IPS-18c (cell line): ENCODE data around the gene ZXDA.

Source experiments
- H3K4me3 ChIP-seq: 2 replicates; pipeline ENCODE4 v1.7.0; 2013; ENCODE audit warnings: low read depth, mild to moderate bottlenecking, low read length, moderate library complexity; ENCODE audit not compliant: insufficient read depth
- H3K9me3 ChIP-seq: one replicate; pipeline ENCODE4 v1.6.1; 2013; ENCODE audit warnings: mild to moderate bottlenecking, low read length, moderate library complexity; ENCODE audit not compliant: control insufficient read depth, insufficient read depth

Gene ZXDA

DNA sequence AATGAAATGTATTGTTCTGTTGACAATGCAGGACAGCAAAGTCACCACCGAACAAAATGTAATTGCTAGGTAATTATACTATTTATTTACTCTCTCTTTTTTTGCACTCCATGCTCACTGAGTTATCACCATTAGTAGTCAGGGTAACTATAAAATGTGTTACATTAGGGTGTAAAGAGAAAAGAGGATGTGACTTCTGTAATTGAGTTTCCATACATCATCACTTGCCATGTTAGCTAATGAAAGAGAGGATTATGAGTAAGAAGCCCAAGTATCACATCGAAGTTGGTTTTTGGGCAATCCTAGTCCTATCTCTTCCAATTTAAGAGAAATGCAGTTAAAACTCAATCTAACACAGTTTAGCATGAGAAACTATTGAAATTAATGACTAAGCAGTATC is 7.6 kb downstream of the ZXDA start:
- no peaks in the 10 kb centered on the region for H3K9me3 ChIP-seq
- H3K4me3 ChIP-seq: no peak overlapping the region

DNA sequence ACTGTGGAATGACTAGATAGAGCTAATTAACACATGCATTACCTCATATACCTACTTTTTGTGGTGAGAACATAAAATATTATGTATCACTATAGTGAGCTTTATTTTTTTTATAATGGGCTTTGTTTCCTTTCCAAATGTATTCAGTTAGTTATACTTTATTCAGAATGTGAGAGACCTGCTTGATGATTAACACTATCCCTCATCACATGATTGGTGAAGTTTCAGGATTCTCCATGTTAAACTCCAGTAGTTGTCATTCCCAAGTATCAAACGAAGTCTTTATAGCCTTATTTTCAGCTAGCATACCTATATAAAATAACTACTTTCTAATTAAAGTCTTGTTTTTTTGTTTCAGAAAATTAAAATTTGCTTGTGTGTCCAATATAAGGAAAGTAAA is 8.8 kb downstream of the ZXDA start:
- Histone ChIP-seq H3K4me3 (no peak overlapping the region), H3K9me3 (no peaks in the 10 kb centered on the region)

DNA sequence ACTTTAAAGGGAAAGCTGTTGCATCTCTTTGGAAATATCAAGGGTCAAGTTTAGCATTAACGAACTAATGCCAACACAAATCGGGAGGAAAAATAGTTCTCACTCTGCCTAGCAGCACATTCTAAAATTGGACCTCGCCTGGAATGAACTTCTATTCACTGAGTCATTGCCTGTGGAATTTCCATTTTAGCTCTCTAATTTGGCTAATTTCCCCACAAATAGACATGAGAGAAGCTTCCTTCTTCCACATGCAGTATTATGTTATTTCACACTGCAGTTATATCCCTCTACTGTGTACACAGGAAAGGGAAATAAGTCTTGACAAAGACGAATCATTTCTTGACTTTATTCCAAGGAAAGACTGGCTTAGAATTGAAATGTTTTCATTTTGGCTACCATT is 9.3 kb downstream of the ZXDA start:
- H3K9me3 ChIP-seq: no peaks in the 10 kb centered on the region
- H3K4me3 ChIP-seq: no peak overlapping the region

DNA sequence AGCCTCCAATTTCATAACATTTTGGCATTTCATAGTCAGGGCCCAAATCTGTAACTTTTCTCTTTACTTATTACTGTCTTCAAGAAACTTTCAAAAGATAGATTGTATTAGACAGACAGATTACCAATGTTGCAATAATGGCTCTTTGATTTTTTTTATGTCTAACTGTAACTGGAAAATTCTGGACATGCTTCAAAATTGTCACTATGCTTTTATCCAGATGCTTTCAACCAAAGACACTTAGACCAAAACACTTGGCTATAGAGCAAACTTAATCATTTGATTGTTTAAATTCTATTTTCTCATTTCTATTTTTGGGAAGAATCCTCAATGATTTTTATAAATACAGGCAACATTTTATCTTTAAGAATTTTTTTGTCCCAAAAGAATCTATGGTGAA is 10.4 kb downstream of the ZXDA start:
- Histone ChIP-seq H3K9me3 (no peaks in the 10 kb centered on the region), H3K4me3 (no peak overlapping the region)

DNA sequence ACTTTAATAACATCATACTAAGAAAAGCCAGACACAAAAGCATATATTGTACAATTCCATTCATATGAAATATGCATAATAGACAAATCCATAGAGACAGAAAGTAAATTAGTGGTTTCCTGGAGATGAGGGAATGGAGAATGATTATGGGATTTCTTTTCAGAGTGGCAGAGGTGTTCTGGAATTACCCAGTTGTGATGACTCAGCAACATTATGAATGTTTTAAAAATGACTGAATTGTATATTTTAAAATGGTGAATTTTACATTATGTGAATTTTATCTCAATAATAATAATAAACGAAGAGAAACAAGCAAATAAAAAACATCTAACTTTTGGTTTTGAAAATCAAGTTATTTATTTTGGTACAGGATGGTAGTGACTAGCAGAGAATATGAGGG is 11.2 kb downstream of the ZXDA start:
- no peak overlapping the region for H3K4me3 ChIP-seq

DNA sequence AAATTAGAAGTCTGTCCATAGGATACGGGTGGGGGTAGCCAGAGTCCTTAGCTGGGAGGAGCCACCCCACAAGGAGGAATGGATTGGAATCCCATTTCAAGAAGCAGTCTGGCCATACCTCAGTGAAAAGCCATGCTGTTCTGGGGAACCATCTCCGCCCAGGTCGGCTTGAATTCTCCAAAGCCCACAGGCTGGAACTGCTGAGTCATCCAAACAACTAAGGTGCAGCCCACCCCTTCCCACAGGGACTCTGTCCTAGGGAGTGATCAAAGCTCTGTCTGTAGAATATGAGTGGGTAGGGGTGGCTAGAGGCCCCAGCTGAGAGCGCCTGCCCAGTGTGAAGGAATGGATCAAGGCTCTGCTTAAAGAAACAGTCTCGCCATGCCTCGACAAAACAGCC is 38.8 kb downstream of the ZXDA start:
- no peak overlapping the region for H3K4me3 ChIP-seq

More for the DNA sequence above, 11.2 kb downstream of the ZXDA start:
- H3K9me3 ChIP-seq: no peaks in the 10 kb centered on the region

More for the DNA sequence above, 38.8 kb downstream of the ZXDA start:
- H3K9me3 ChIP-seq: peaks cover 15% of the 10 kb centered on the region
